Parathyroid adenoma (tissue), 2 donors: ENCODE measurements around the gene LSM14A.

Experiments
- H2AFZ ChIP-seq: fragments of 300-600 bp; sonication (generic); one replicate; pipeline ENCODE4 v1.7.0; 2017; ENCODE audit warnings: antibody characterized with exemption, mild to moderate bottlenecking
- H3K27ac ChIP-seq: fragments of 300-600 bp; sonication (generic); one replicate; pipeline ENCODE4 v1.7.0; 2017
- H3K27me3 ChIP-seq: fragments of 300-600 bp; sonication (generic); one replicate; pipeline ENCODE4 v1.7.0; 2017; ENCODE audit warnings: low read length; ENCODE audit not compliant: control insufficient read depth, insufficient read depth
- H3K36me3 ChIP-seq: fragments of 300-600 bp; sonication (generic); one replicate; pipeline ENCODE4 v1.7.0; 2017; ENCODE audit warnings: low read length; ENCODE audit not compliant: control insufficient read depth, insufficient read depth
- H3K4me1 ChIP-seq: fragments of 300-600 bp; sonication (generic); one replicate; pipeline ENCODE4 v1.7.0; 2017; ENCODE audit warnings: control low read depth
- H3K4me2 ChIP-seq: fragments of 300-600 bp; sonication (generic); one replicate; pipeline ENCODE4 v1.7.0; 2017; ENCODE audit warnings: low read length
- H3K4me3 ChIP-seq: fragments of 300-600 bp; sonication (generic); one replicate; pipeline ENCODE4 v1.7.0; 2017; ENCODE audit warnings: low read depth, low read length
- H3K79me2 ChIP-seq: fragments of 300-600 bp; sonication (generic); one replicate; pipeline ENCODE4 v1.7.0; 2017; ENCODE audit warnings: control low read depth
- H3K9ac ChIP-seq: fragments of 300-600 bp; sonication (generic); one replicate; pipeline ENCODE4 v1.7.0; 2017; ENCODE audit warnings: mild to moderate bottlenecking
- H3K9me3 ChIP-seq: fragments of 300-600 bp; sonication (generic); one replicate; pipeline ENCODE4 v1.7.0; 2017; ENCODE audit warnings: low read length; ENCODE audit not compliant: control insufficient read depth
- TF ChIP-seq, protein P1 (sequence below): fragments of 300-600 bp; sonication (generic); IDR thresholded peaks from one replicate; pipeline ENCODE4 v1.7.0; 2017; ENCODE audit warnings: antibody characterized with exemption, mild to moderate bottlenecking
- donor health status: primary hyperparathyroidism.

The LSM14A gene

GRCh38 chr19:34181111-34181864 lies 9.0 kb downstream of the LSM14A start:
- Histone ChIP-seq H3K27ac (no peak overlapping the region), H2AFZ (no peak overlapping the region), H3K9ac (no peak overlapping the region)

DNA sequence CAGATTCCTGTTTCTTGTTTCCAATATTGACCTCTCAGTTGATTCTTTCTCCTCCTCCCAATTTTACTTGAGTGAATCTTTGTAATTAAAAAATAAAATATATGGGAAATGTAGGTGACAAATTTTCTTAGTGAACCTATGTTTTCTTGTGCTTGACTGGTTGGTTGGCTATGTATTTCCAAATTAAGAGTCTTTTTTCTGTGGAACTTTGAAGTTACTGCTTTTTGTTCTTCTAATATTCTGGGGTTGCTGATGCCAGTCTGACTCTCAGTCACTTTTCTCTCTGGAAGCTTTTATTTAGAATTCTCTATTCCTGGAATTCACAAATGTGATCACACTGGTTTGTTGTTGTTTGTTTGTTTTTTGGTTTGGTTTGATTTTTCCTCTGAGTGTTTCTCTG lies 9.8 kb downstream of the LSM14A start:
- no peaks in the 10 kb centered on the region for H3K36me3 ChIP-seq
- H3K4me3 ChIP-seq: peak overlapping the region; percentile 23
- H2AFZ ChIP-seq: no peak overlapping the region
- H3K79me2 ChIP-seq: peaks cover 73% of the 10 kb centered on the region
- TF ChIP-seq, protein P1, sequence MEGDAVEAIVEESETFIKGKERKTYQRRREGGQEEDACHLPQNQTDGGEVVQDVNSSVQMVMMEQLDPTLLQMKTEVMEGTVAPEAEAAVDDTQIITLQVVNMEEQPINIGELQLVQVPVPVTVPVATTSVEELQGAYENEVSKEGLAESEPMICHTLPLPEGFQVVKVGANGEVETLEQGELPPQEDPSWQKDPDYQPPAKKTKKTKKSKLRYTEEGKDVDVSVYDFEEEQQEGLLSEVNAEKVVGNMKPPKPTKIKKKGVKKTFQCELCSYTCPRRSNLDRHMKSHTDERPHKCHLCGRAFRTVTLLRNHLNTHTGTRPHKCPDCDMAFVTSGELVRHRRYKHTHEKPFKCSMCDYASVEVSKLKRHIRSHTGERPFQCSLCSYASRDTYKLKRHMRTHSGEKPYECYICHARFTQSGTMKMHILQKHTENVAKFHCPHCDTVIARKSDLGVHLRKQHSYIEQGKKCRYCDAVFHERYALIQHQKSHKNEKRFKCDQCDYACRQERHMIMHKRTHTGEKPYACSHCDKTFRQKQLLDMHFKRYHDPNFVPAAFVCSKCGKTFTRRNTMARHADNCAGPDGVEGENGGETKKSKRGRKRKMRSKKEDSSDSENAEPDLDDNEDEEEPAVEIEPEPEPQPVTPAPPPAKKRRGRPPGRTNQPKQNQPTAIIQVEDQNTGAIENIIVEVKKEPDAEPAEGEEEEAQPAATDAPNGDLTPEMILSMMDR: no peak
- H3K4me1 ChIP-seq: peaks cover 32% of the 10 kb centered on the region
- H3K4me2 ChIP-seq: no peak overlapping the region
- H3K27ac ChIP-seq: no peak overlapping the region
- no peaks in the 10 kb centered on the region for H3K27me3 ChIP-seq
- H3K9me3 ChIP-seq: no peaks in the 10 kb centered on the region
- no peak overlapping the region for H3K9ac ChIP-seq

More at GRCh38 chr19:34181111-34181864, 9.0 kb downstream of the LSM14A start:
- TF ChIP-seq, protein P1: no peak
- Histone ChIP-seq H3K79me2 (peaks cover 77% of the 10 kb centered on the region), H3K4me3 (peak overlapping the region; percentile 23), H3K9me3 (no peaks in the 10 kb centered on the region), H3K4me1 (peaks cover 36% of the 10 kb centered on the region), H3K27me3 (no peaks in the 10 kb centered on the region), H3K4me2 (peak overlapping the region; percentile 29), H3K36me3 (no peaks in the 10 kb centered on the region)

GRCh38 chr19:34184880-34185491 lies 12.7 kb downstream of the LSM14A start:
- Histone ChIP-seq H3K79me2 (peaks cover 67% of the 10 kb centered on the region), H2AFZ (no peak overlapping the region), H3K27ac (no peak overlapping the region), H3K4me3 (no peak overlapping the region), H3K27me3 (no peaks in the 10 kb centered on the region), H3K9ac (no peak overlapping the region), H3K36me3 (no peaks in the 10 kb centered on the region), H3K4me1 (peaks cover 37% of the 10 kb centered on the region), H3K9me3 (no peaks in the 10 kb centered on the region), H3K4me2 (peak overlapping the region; percentile 47)
- TF ChIP-seq, protein P1: no peak

DNA sequence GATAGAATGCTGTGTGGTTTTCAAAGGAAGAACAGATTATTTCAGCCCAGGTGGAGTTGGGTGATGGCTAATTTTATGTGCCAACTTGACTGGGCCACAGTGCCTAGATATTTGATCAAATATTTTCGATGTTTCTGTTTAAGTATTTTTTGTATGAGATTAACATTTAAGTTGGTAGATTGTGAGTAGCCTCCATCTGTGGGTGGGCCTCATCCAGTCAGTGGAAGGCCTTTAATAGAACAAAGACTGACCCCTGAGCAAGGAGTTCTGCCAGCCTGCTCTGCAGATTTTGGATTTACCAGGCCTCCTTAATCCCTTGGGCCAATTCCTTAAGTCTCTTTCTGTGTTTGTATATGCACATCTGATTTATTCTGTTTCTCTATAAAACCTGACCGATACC lies 13.9 kb downstream of the LSM14A start:
- H3K9ac ChIP-seq: no peak overlapping the region
- H2AFZ ChIP-seq: no peak overlapping the region

More for the DNA sequence above, 13.9 kb downstream of the LSM14A start:
- no peak overlapping the region for H3K27ac ChIP-seq
- TF ChIP-seq, protein P1: no peak
- H3K79me2 ChIP-seq: peaks cover 58% of the 10 kb centered on the region
- H3K9me3 ChIP-seq: no peaks in the 10 kb centered on the region
- H3K4me3 ChIP-seq: no peak overlapping the region
- peaks cover 29% of the 10 kb centered on the region for H3K4me1 ChIP-seq
- no peaks in the 10 kb centered on the region for H3K36me3 ChIP-seq
- no peak overlapping the region for H3K4me2 ChIP-seq
- no peaks in the 10 kb centered on the region for H3K27me3 ChIP-seq
